HCT116 (cell line): ENCODE data around the gene SLC4A5. TPM values are rescaled to one million over a fixed set of nuclear protein-coding genes. Genes with fewer than 3 reads are reported as not detected.

Experiments used
- ATAC-seq: fragments of 200-7000 bp; cut with Tn5 transposase; 2 replicates; pipeline ENCODE4 v1.9.1; 2020; ENCODE audit warnings: mild to moderate bottlenecking, moderate library complexity
- BruUV-seq: library from RNA; stranded (reverse); fragments of 400-500 nt; replicated peaks from 2 replicates; lab custom pipeline; 2021; lab: Mats Ljungman, UMichigan
- CTCF ChIA-PET: fragments of 300-600 bp; sonication (Branson Sonifier 250); formaldehyde crosslinking; loops from one replicate; lab custom pipeline; 2021; ENCODE audit warnings: antibody characterized with exemption; lab: Charles Lee
- POLR2A ChIA-PET: fragments of 300-600, 350-600 bp; sonication (Branson Sonifier 250); formaldehyde crosslinking; loops from one replicate; lab custom pipeline; 2021; ENCODE audit warnings: antibody characterized with exemption; lab: Charles Lee
- RAD21 ChIA-PET, 2 experiments: fragments of 300-600 bp; sonication (Branson Sonifier 250); formaldehyde crosslinking; loops; one replicate each; lab custom pipeline; 2023; ENCODE audit warnings: low total read pairs in 2 of 2; ENCODE audit not compliant: uncharacterized antibody in 2 of 2, unreplicated experiment in 2 of 2, low non-redundant PET in 1 of 2; lab: Charles Lee
- DNase-seq: peaks from one replicate; pipeline ENCODE4 v3.0.0-alpha.2; 2010; ENCODE audit warnings: low read depth, low spot score
- H2AFZ ChIP-seq: fragments of 200-600 bp; shearing (Covaris generic), sonication (generic); 2 replicates; pipeline ENCODE4 v1.6.1; 2017; ENCODE audit warnings: low read depth, mixed run types, mixed read lengths, antibody characterized with exemption, low read length; ENCODE audit not compliant: poor library complexity, severe bottlenecking
- H3K27ac ChIP-seq: 2 replicates; pipeline ENCODE4 v1.5.1; 2012; ENCODE audit warnings: low read depth, low read length
- H3K27me3 ChIP-seq: fragments of 200-600 bp; sonication (generic); 2 replicates; pipeline ENCODE4 v1.6.1; 2016; ENCODE audit warnings: mixed run types, low read length, mixed read lengths; ENCODE audit not compliant: insufficient read depth
- H3K36me3 ChIP-seq, 2 experiments: fragments of 200-500 bp in 1 of 2; fragments of 200-600 bp in 1 of 2; sonication (Bioruptor generic) in 1 of 2; sonication (generic) in 1 of 2; 2 replicates each; pipeline versions ENCODE4 v1.5.1 to v1.6.1; 2014 to 2016; ENCODE audit warnings: low read length in 2 of 2, inconsistent platforms in 1 of 2, mixed read lengths in 1 of 2, mixed run types in 1 of 2; ENCODE audit not compliant: insufficient read depth in 2 of 2, control insufficient read depth in 1 of 2
- H3K4me1 ChIP-seq, 2 experiments: fragments of 200-600 bp in 1 of 2; sonication (generic) in 1 of 2; 2 replicates each; pipeline versions ENCODE4 v1.5.1 to v1.6.1; 2012 to 2017; ENCODE audit warnings: low read length in 2 of 2, inconsistent platforms in 1 of 2, mild to moderate bottlenecking in 1 of 2, mixed read lengths in 1 of 2, mixed run types in 1 of 2, moderate library complexity in 1 of 2; ENCODE audit not compliant: insufficient read depth in 2 of 2, control insufficient read depth in 1 of 2
- H3K4me2 ChIP-seq: fragments of 200-600 bp; sonication (generic); 2 replicates; pipeline ENCODE4 v1.6.1; 2017; ENCODE audit warnings: mixed run types, low read length, mixed read lengths
- H3K4me3 ChIP-seq, 2 experiments: fragments of 200-600 bp in 1 of 2; sonication (generic) in 1 of 2; replicated peaks in 1 of 2; 2 replicates each; pipeline ENCODE4 v1.5.1; 2011 to 2016; ENCODE audit warnings: low read length in 2 of 2, control low read depth in 1 of 2, low read depth in 1 of 2, mild to moderate bottlenecking in 1 of 2, mixed read lengths in 1 of 2, mixed run types in 1 of 2
- H3K79me2 ChIP-seq: fragments of 200-600 bp; sonication (generic); 2 replicates; pipeline ENCODE4 v1.6.1; 2017; ENCODE audit warnings: mild to moderate bottlenecking, mixed run types, low read length, moderate library complexity, mixed read lengths; ENCODE audit not compliant: insufficient read depth
- H3K9ac ChIP-seq: fragments of 200-600 bp; sonication (generic); 2 replicates; pipeline ENCODE4 v1.6.1; 2016; ENCODE audit warnings: low read length, mixed read lengths
- H3K9me2 ChIP-seq: fragments of 200-600 bp; sonication (generic), shearing (Covaris generic); 2 replicates; pipeline ENCODE4 v1.6.1; 2017; ENCODE audit warnings: mixed run types, mild to moderate bottlenecking, moderate library complexity; ENCODE audit not compliant: insufficient read depth
- H3K9me3 ChIP-seq, 2 experiments: fragments of 200-500 bp in 1 of 2; fragments of 200-600 bp in 1 of 2; sonication (Bioruptor generic) in 1 of 2; sonication (generic) in 1 of 2; 2 replicates each; pipeline ENCODE4 v1.6.1; 2014 to 2017; ENCODE audit warnings: low read length in 2 of 2, mixed read lengths in 2 of 2, inconsistent platforms in 1 of 2, low read depth in 1 of 2, mild to moderate bottlenecking in 1 of 2, mixed run types in 1 of 2, moderate library complexity in 1 of 2; ENCODE audit not compliant: control insufficient read depth in 1 of 2, insufficient read depth in 1 of 2
- H4K20me1 ChIP-seq: fragments of 200-600 bp; sonication (generic), shearing (Covaris generic); 2 replicates; pipeline ENCODE4 v1.6.1; 2017; ENCODE audit warnings: mixed run types, mild to moderate bottlenecking, moderate library complexity; ENCODE audit not compliant: insufficient read depth
- CBX3 ChIP-seq: IDR thresholded peaks from 2 replicates; pipeline ENCODE4 v1.6.1; 2012; ENCODE audit warnings: low read depth
- CEBPB ChIP-seq: IDR thresholded peaks from 2 replicates; pipeline ENCODE4 v1.6.1; 2012; ENCODE audit warnings: low read depth
- CTCF ChIP-seq, 3 experiments: fragments of 200-600 bp in 1 of 3; sonication (generic) in 1 of 3; IDR thresholded peaks in 2 of 3; conservative IDR thresholded peaks in 1 of 3; 2 replicates each; pipeline ENCODE4 v1.5.1; 2012 to 2017; ENCODE audit warnings: low read depth in 2 of 3, low read length in 2 of 3, antibody characterized with exemption in 1 of 3, borderline replicate concordance in 1 of 3, control low read depth in 1 of 3, mild to moderate bottlenecking in 1 of 3, mixed read lengths in 1 of 3, mixed run types in 1 of 3, moderate library complexity in 1 of 3; ENCODE audit not compliant: insufficient read depth in 1 of 3
- EGR1 ChIP-seq: IDR thresholded peaks from 2 replicates; pipeline ENCODE4 v1.6.1; 2012; ENCODE audit warnings: low read depth
- JUND ChIP-seq: IDR thresholded peaks from 2 replicates; pipeline ENCODE4 v1.6.1; 2012
- MAX ChIP-seq: IDR thresholded peaks from 2 replicates; pipeline ENCODE4 v1.6.1; 2012
- POLR2A ChIP-seq: IDR thresholded peaks from 2 replicates; pipeline ENCODE4 v1.7.0; 2011; ENCODE audit warnings: borderline replicate concordance; ENCODE audit not compliant: insufficient read depth, insufficient read length; ENCODE audit errors: extremely low read depth
- POLR2AphosphoS5 ChIP-seq: IDR thresholded peaks from 2 replicates; pipeline ENCODE4 v1.6.1; 2011; ENCODE audit warnings: mild to moderate bottlenecking, low read depth, low read length, moderate library complexity
- SIN3A ChIP-seq: IDR thresholded peaks from 2 replicates; pipeline ENCODE4 v1.6.1; 2012; ENCODE audit warnings: low read depth
- SRF ChIP-seq: IDR thresholded peaks from 2 replicates; pipeline ENCODE4 v1.6.1; 2012; ENCODE audit warnings: low read depth
- TCF7L2 ChIP-seq: IDR thresholded peaks from 2 replicates; pipeline ENCODE4 v1.7.0; 2011; ENCODE audit warnings: borderline replicate concordance, inconsistent platforms; ENCODE audit not compliant: insufficient read depth, insufficient read length; ENCODE audit errors: extremely low read depth
- ZNF274 ChIP-seq: fragments of 200-500 bp; sonication (Bioruptor generic); IDR thresholded peaks from 2 replicates; pipeline ENCODE4 v1.6.1; 2014; ENCODE audit warnings: mild to moderate bottlenecking, low read depth, low read length, inconsistent platforms
- intact Hi-C: fragments of 100-400 bp; cut with micrococcal nuclease; formaldehyde crosslinking; loops from 2 replicates; pipeline ENCODE4 v1.10.0; 2022
- total RNA-seq: library from RNA; stranded (reverse); gene quantifications from one replicate; pipeline ENCODE4 v1.2.1, GENCODE V29; 2021; ENCODE audit not compliant: unreplicated experiment

Gene SLC4A5
- total RNA-seq, 1 experiment from 2014 or later = 0.91 TPM

- Histone ChIP-seq H3K36me3 (no peaks in the 10 kb centered on the region; a peak in 1 of 4 replicates), H3K4me3 (peak overlapping the region; percentile 79 to 91), H3K9me3 (no peaks in the 10 kb centered on the region), H3K9me2 (no peaks in the 10 kb centered on the region), H4K20me1 (no peaks in the 10 kb centered on the region), H3K27me3 (no peaks in the 10 kb centered on the region), H3K79me2 (peaks cover 44% of the 10 kb centered on the region), H3K4me2 (peak overlapping the region; percentile 82), H2AFZ (peak overlapping the region; percentile 77), H3K4me1 (peaks cover 8 to 17% of the 10 kb centered on the region in 2 experiments; a peak in 3 of 4 replicates), H3K9ac (peak overlapping the region; percentile 33; the same call in 1 of the 2 replicates), H3K27ac (peak overlapping the region; percentile 95)
- intact Hi-C loops = no loop called here
- RAD21 ChIA-PET = interaction anchor here in 1 of 2 experiments (0.7 kb wide), 1 partner anchor 352 kb away, joined by 3 read pairs; no protein-coding TSS in a partner anchor
- ATAC-seq (no peak; the same call in 1 of the 2 replicates), DNase-seq (no peak)
- POLR2A ChIA-PET = interaction anchor here (0.8 to 1.1 kb wide), 3 partner anchors 9 to 32 kb away, joined by 3 to 5 read pairs (median 3); partner anchors contain the start of gene MTHFD2
- CTCF ChIA-PET = interaction anchor here (0.8 to 1.3 kb wide), 5 partner anchors 9 to 355 kb away, joined by 3 to 12 read pairs (median 6); partner anchors contain the start of gene STAMBP
- TF ChIP-seq CBX3 (no peak), CEBPB (no peak), CTCF (IDR thresholded peaks at IDR 0.05 in 2 of 3, conservative IDR thresholded peaks at IDR 0.05 in 1 of 3; ENCODE audit: borderline replicate concordance in 1 of 3, insufficient read depth in 1 of 3, low read depth in 2 of 3, low read length in 2 of 3) (peak in 1 of 3 experiments; percentile 38; a peak in 1 of 6 replicates), EGR1 (0 out of 2 replicates have a peak, but pooled peaks have one; percentile 17), TCF7L2 (no peak), JUND (no peak), ZNF274 (no peak), POLR2A (peak; percentile 75), SIN3A (peak; percentile 28; the same call in 1 of the 2 replicates), SRF (no peak), MAX (no peak), POLR2AphosphoS5 (peak; percentile 87; the same call in 1 of the 2 replicates)
- BruUV-seq = TSS peak; percentile 96
These were observed 164.0 kb downstream of the SLC4A5 start for GRCh38 chr2:74179063-74179865.
